ENCODE results near the gene LEPROT.

Gene LEPROT

DNA sequence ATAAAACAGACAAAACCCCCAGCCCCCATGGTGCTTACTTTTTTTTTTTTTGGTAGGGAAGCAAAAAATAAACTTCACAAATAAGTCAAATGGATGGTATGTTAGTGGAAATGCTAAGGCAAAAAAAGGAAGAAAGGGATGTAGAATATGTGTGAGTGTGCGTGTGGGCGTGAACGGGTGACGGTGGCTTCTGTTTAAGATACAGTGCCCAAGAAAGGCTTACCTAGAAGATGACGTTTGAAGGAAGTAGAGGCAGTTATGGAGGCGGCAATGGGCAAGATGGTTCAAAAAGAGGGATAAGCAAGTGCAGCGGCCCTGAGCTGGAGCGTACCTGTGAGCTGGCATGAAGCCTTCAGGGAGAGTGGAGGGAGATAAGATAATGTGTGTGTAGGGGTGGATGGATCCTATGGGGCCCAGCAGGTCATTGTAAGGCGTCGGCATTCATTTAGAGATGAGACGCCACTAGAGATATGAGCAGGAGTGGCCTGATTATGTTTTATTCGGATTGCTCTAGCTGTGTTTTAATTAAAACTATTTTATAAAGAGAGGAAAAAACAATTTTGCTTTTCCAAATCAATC, 19.9 kb downstream of the LEPROT start:
- TF ChIP-seq CTCF (IDR thresholded peaks at IDR 0.05; ENCODE audit: low read depth, low read length): no peak
- in situ Hi-C loops (cut with HindIII; ENCODE audit: low sequenced_read_pairs): no loop called here

DNA sequence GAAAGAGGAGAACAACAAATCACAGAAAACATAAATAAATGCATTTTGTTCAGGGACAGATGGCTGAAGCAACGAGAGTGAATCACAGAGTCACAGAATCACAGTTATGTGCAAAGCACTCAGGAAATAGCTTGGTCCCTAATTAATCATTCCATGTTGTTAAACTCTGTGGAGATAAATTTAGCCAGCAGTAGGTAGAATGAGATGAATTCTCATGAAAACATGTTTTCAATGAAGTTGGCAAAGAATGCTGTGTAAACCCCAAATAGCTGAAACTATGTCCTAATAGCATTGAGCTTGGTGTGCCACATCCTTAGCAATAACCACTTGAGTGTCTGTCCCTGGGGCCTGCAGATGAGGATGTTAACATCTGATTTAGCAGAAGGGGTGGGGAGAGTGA, 20.4 kb downstream of the LEPROT start:
- TF ChIP-seq CTCF (IDR thresholded peaks at IDR 0.05; ENCODE audit: low read depth, low read length): no peak
- in situ Hi-C loops (cut with HindIII; ENCODE audit: low sequenced_read_pairs): no loop called here
- no peak for DNase-seq (ENCODE audit: low read depth, low spot score)
- H3K4me3 ChIP-seq (ENCODE audit: low read depth, low read length): no peak overlapping the region

More for the DNA sequence above, 19.9 kb downstream of the LEPROT start:
- no peak overlapping the region for H3K4me3 ChIP-seq (ENCODE audit: low read depth, low read length)
- no peak for DNase-seq (ENCODE audit: low read depth, low spot score)

DNA sequence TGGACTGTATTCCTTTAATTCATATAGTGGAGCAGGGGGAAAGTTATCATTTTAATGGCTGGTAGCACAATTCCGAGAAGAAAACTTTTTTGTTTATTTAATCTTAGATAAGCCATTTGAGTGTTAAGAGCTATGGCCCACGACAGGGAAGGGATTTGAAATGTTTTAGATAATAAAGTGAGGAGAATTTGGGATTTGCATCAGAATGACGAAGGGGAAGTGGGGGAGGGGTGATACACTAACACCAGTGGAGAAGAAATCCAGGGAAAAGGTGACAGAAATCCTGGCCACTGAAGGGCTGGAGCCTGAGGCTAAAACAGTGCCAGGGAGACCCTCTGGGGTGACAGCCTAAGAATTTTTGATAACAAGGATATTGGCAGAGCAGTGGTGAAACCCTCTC, 21.0 kb downstream of the LEPROT start:
- no peak overlapping the region for H3K4me3 ChIP-seq (ENCODE audit: low read depth, low read length)
- no peak for TF ChIP-seq CTCF (IDR thresholded peaks at IDR 0.05; ENCODE audit: low read depth, low read length)
- in situ Hi-C loops (cut with HindIII; ENCODE audit: low sequenced_read_pairs): no loop called here
- DNase-seq (ENCODE audit: low read depth, low spot score): no peak

DNA sequence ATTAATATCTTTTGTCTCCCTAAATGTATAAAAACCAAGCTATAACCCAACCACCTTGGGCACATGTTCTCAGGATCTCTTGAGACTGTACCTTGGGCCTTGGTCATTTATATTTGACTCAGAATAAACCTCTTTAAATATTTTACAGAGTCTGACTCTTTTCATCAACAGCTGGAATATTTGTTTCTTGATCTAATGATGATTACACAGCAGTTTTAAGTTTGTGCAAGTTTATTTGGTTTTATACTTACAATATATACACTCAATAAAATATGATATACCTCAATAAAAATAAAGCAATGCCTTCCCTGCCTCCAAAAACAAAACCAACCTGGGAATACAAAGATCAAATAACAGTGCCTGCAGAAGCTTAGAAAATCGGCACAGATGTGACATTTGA, 22.0 kb downstream of the LEPROT start:
- no peak for DNase-seq (ENCODE audit: low read depth, low spot score)
- TF ChIP-seq CTCF (IDR thresholded peaks at IDR 0.05; ENCODE audit: low read depth, low read length): no peak
- no peak overlapping the region for H3K4me3 ChIP-seq (ENCODE audit: low read depth, low read length)
- in situ Hi-C loops (cut with HindIII; ENCODE audit: low sequenced_read_pairs): no loop called here

DNA sequence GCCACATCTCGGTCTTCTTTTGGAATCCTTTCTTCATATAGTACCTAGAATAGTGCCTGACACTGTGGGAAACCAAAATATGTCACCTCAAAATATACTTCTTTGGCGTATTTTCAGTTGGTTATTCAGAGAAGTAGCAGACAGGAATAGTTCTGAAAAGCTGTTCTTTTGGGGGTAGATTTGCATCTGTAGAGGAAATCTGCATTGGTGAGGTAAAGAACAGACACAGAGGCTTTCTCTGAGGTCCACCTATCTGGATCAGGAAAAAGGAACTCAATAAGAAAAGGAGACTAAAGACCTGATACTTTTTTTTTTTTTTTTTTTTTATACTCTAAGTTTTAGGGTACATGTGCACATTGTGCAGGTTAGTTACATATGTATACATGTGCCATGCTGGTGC, 23.2 kb downstream of the LEPROT start:
- DNase-seq (ENCODE audit: low read depth, low spot score): no peak
- H3K4me3 ChIP-seq (ENCODE audit: low read depth, low read length): no peak overlapping the region
- in situ Hi-C loops (cut with HindIII; ENCODE audit: low sequenced_read_pairs): no loop called here
- TF ChIP-seq CTCF (IDR thresholded peaks at IDR 0.05; ENCODE audit: low read depth, low read length): no peak

- in situ Hi-C loops (cut with HindIII; ENCODE audit: low sequenced_read_pairs): no loop called here
- H3K4me3 ChIP-seq (ENCODE audit: low read depth, low read length): no peak overlapping the region
- no peak for DNase-seq (ENCODE audit: low read depth, low spot score)
- no peak for TF ChIP-seq CTCF (IDR thresholded peaks at IDR 0.05; ENCODE audit: low read depth, low read length)
Measured at GRCh38 chr1:65444128-65444640, 23.7 kb downstream of the LEPROT start.

Data from astrocyte of the spinal cord (primary cell).